Vagina (tissue), 2 donors: ENCODE measurements around the gene ADNP. TPM values are rescaled to one million over a fixed set of nuclear protein-coding genes. Genes with fewer than 3 reads are reported as not detected.

Experiments used
- DNase-seq, 2 donors: peaks; one replicate each; pipeline ENCODE4 v3.0.0-alpha.2; 2017; ENCODE audit errors: extremely low spot score in 2 of 2
- H3K27ac ChIP-seq: fragments of 200-600 bp; sonication (generic); one replicate; pipeline ENCODE4 v1.5.1; 2019
- H3K27me3 ChIP-seq: fragments of 200-600 bp; sonication (generic); one replicate; pipeline ENCODE4 v1.5.1; 2019
- H3K36me3 ChIP-seq, 2 donors: fragments of 200-600 bp; sonication (generic); one replicate each; pipeline ENCODE4 v1.5.1; 2017 to 2019
- H3K4me1 ChIP-seq: fragments of 200-600 bp; sonication (generic); one replicate; pipeline ENCODE4 v1.5.1; 2019
- H3K4me3 ChIP-seq, 2 donors: fragments of 200-600 bp; sonication (generic); 1 replicate in 1 of 2; 2 replicates in 1 of 2; pipeline ENCODE4 v1.5.1; 2016 to 2019
- H3K9me3 ChIP-seq: fragments of 200-600 bp; sonication (generic); one replicate; pipeline ENCODE4 v1.5.1; 2019
- POLR2A ChIP-seq, 2 donors: fragments of 450-650 bp; IDR thresholded peaks; one replicate each; pipeline ENCODE4 v1.6.1; 2017; ENCODE audit warnings: antibody characterized with exemption in 2 of 2, mild to moderate bottlenecking in 2 of 2, moderate library complexity in 2 of 2
- POLR2AphosphoS5 ChIP-seq, 2 donors: sonication (generic); formaldehyde crosslinking; IDR thresholded peaks; one replicate each; pipeline ENCODE4 v1.9.0; 2017; ENCODE audit warnings: antibody characterized with exemption in 2 of 2, mild to moderate bottlenecking in 2 of 2, low read depth in 1 of 2; ENCODE audit not compliant: insufficient read depth in 1 of 2
- intact Hi-C: fragments of 100-400 bp; cut with DNase I; formaldehyde crosslinking; loops from one replicate; pipeline ENCODE4 v1.15.1; 2023
- total RNA-seq: library from RNA; depleted of rRNA; stranded (reverse); fragments of >200 nt; gene quantifications from one replicate; pipeline ENCODE4 v1.2.3, GENCODE V29; 2016
- TF ChIP-seq, protein P1 (sequence below), 3 experiments: fragments of 450-650 bp in 2 of 3; fragments of 200-600 bp in 1 of 3; sonication (generic) in 1 of 3; IDR thresholded peaks; one replicate each; pipeline ENCODE4 v1.5.1; 2017 to 2019; ENCODE audit warnings: antibody characterized with exemption in 3 of 3, mild to moderate bottlenecking in 2 of 3, moderate library complexity in 2 of 3

The ADNP gene
- total RNA-seq, 1 donor from 2014 or later, result 51.6 TPM

DNA sequence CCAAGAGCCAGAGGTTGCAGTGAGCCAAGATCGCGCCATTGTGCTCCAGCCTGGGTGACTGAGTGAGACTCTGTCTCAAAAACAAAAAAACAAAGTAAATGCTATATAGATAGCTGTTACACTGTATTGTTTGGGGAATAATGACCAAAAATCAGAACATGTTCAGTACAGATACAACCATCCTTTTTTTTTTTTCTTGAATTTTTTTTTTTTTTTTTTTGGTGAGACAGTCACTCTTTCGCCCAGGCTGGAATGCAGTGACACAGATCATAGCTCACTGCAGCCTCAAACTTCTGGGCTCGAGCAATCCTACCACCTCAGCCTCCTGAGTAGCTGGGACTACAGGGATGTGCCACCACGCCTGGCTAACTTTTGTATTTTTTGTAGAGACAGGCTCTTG is 72.7 kb downstream of the ADNP start:
- Histone ChIP-seq H3K36me3 (no peaks in the 10 kb centered on the region), H3K27ac (no peak overlapping the region), H3K9me3 (no peaks in the 10 kb centered on the region), H3K27me3 (no peaks in the 10 kb centered on the region), H3K4me3 (no peak overlapping the region), H3K4me1 (peaks cover 12% of the 10 kb centered on the region)
- intact Hi-C loops, result no loop called here
- no peak for DNase-seq
- TF ChIP-seq POLR2AphosphoS5 (IDR thresholded peaks at IDR 0.05; ENCODE audit: insufficient read depth in 1 of 2, low read depth in 1 of 2), result no peak
- TF ChIP-seq POLR2A (IDR thresholded peaks at IDR 0.05), result no peak
- TF ChIP-seq, protein P1, sequence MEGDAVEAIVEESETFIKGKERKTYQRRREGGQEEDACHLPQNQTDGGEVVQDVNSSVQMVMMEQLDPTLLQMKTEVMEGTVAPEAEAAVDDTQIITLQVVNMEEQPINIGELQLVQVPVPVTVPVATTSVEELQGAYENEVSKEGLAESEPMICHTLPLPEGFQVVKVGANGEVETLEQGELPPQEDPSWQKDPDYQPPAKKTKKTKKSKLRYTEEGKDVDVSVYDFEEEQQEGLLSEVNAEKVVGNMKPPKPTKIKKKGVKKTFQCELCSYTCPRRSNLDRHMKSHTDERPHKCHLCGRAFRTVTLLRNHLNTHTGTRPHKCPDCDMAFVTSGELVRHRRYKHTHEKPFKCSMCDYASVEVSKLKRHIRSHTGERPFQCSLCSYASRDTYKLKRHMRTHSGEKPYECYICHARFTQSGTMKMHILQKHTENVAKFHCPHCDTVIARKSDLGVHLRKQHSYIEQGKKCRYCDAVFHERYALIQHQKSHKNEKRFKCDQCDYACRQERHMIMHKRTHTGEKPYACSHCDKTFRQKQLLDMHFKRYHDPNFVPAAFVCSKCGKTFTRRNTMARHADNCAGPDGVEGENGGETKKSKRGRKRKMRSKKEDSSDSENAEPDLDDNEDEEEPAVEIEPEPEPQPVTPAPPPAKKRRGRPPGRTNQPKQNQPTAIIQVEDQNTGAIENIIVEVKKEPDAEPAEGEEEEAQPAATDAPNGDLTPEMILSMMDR (IDR thresholded peaks at IDR 0.05), result no peak

GRCh38 chr20:50857348-50857747 is 73.9 kb downstream of the ADNP start:
- no peaks in the 10 kb centered on the region for H3K36me3 ChIP-seq
- intact Hi-C loops, result no loop called here
- no peaks in the 10 kb centered on the region for H3K27me3 ChIP-seq
- peaks cover 12% of the 10 kb centered on the region for H3K4me1 ChIP-seq
- H3K9me3 ChIP-seq, result no peaks in the 10 kb centered on the region
- no peak overlapping the region for H3K27ac ChIP-seq
- TF ChIP-seq POLR2A (IDR thresholded peaks at IDR 0.05) (no peak), POLR2AphosphoS5 (IDR thresholded peaks at IDR 0.05; ENCODE audit: insufficient read depth in 1 of 2, low read depth in 1 of 2) (no peak)
- TF ChIP-seq, protein P1 (IDR thresholded peaks at IDR 0.05), result no peak
- H3K4me3 ChIP-seq, result no peak overlapping the region
- no peak for DNase-seq

- Histone ChIP-seq H3K4me3 (no peak overlapping the region), H3K9me3 (no peaks in the 10 kb centered on the region), H3K27me3 (no peaks in the 10 kb centered on the region), H3K36me3 (no peaks in the 10 kb centered on the region), H3K4me1 (peaks cover 12% of the 10 kb centered on the region), H3K27ac (no peak overlapping the region)
- TF ChIP-seq, protein P1 (IDR thresholded peaks at IDR 0.05), result no peak
- TF ChIP-seq POLR2AphosphoS5 (IDR thresholded peaks at IDR 0.05; ENCODE audit: insufficient read depth in 1 of 2, low read depth in 1 of 2) (no peak), POLR2A (IDR thresholded peaks at IDR 0.05) (no peak)
- DNase-seq, result no peak
- intact Hi-C loops, result no loop called here
Measured at GRCh38 chr20:50856475-50857041, 74.7 kb downstream of the ADNP start.

DNA sequence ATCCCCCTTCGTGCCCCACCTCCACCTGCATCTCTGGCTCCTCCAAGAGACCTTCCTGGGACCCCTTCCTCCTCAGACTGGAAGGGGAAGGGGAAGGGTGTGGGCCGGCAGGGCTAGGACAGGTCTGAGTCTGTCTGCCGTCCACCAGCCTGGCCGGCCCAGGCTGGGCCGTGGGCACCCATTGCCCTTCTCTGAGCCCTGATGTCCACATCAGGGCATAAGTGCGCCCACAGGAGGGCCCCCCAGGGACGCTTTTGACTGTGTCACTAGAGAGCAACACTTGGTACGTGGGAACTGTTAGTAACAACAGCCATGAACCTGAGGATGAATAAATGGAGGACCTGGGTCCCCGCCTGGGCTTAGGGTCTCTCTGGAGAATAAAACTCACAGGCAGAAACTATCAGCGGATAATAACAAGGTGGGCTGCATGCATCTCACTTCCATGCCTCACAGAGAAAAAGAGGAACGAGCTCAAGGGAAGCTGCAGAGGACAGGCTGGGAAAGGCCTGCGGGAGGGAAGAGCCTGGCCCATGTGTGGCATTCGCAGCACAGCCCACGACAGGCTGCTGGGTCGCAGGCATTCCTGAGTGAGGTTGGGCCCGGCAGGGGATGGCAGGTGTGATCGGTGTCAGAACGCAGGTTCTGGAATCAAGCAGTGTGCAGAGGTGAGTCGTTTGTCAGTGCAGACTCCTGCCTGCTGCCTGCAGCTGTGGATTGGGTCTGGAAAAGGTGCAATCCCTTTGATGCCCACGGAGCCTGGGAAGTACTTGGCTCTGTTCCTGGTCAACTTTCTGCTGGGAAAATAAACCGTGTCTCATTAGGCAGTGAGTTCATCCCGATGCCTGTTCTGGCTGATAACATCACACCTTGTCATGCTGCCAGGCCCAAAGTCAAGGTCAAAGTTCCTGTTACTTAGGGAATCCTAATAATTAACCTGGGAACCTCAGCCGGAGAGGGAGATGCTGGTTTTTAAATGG is 75.5 kb downstream of the ADNP start:
- Histone ChIP-seq H3K4me3 (no peak overlapping the region), H3K27ac (no peak overlapping the region), H3K27me3 (no peaks in the 10 kb centered on the region), H3K36me3 (no peaks in the 10 kb centered on the region), H3K9me3 (no peaks in the 10 kb centered on the region), H3K4me1 (peaks cover 12% of the 10 kb centered on the region)
- intact Hi-C loops, result no loop called here
- TF ChIP-seq, protein P1 (IDR thresholded peaks at IDR 0.05), result no peak
- no peak for TF ChIP-seq POLR2AphosphoS5 (IDR thresholded peaks at IDR 0.05; ENCODE audit: insufficient read depth in 1 of 2, low read depth in 1 of 2)
- no peak for TF ChIP-seq POLR2A (IDR thresholded peaks at IDR 0.05)
- no peak for DNase-seq
